ENCODE data around the gene FXR2. TPM values are rescaled to one million over a fixed set of nuclear protein-coding genes. Genes with fewer than 3 reads are reported as not detected.

FXR2 gene
- total and polyA plus RNA-seq, 2 donors (not counting 1 experiment from before 2014, with no cell fraction given): 22.0 to 46.6 TPM

DNA sequence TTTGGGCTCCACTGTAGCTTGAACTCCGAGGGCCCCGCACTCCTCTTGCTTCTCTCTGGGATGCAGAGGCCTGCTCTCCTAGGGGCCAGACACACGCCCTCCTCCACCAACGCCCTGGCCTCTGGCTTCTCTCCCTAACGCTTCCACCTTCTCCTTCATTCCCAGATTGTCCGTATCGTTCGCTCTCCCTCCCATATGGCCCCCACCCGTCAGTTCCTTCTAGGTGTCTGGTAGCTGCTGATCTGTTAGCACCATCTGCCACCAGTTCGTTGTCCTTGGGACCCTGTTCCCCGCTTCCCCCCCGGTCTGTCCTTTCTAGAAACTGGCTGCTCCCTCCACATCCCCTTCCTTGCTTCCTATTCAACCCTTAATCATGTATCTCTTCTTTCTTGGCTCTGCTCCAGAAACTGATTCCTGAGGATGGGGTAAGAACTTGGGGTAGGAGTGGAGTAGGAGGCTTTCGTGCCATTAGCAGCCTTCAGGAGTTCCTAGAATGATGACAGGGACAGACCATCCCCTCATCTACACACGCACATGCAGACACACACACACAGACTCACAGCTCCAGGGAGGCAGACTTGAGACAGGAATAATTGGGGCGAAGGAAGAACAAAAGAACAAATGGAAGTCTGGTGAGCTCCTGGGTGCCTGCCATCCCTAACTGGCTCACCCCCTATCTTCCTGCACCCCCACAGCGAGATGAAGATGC, 40.3 kb upstream of the FXR2 start:
- Histone ChIP-seq H3K36me3 (ENCODE audit: control insufficient read depth, insufficient read depth, low read length) (no peaks in the 10 kb centered on the region), H3K4me1 (ENCODE audit: control insufficient read depth, extremely low read depth, insufficient read depth, low read length) (peaks cover 2% of the 10 kb centered on the region), H3K4me3 (replicated peaks in 1 of 4; ENCODE audit: control extremely low read depth in 1 of 4, insufficient read depth in 1 of 4, low read depth in 3 of 4, low read length in 4 of 4) (no peak overlapping the region), H4K20me1 (ENCODE audit: control insufficient read depth, extremely low read depth, insufficient read depth, low read length) (no peaks in the 10 kb centered on the region), H2AFZ (ENCODE audit: low read length) (no peak overlapping the region), H3K4me2 (ENCODE audit: extremely low read depth, insufficient read depth, low read length) (no peak overlapping the region), H3K79me2 (ENCODE audit: control insufficient read depth, insufficient read depth, low read length) (no peaks in the 10 kb centered on the region), H3K9ac (ENCODE audit: insufficient read depth, low read length) (no peak overlapping the region), H3K27ac (ENCODE audit: insufficient read depth, low read length) (no peak overlapping the region), H3K27me3 (ENCODE audit: control insufficient read depth, insufficient read depth, low read length) (peaks cover 36% of the 10 kb centered on the region), H3K9me3 (ENCODE audit: control insufficient read depth, insufficient read depth, low read depth, low read length) (no peaks in the 10 kb centered on the region)
- DNase-seq (ENCODE audit: low read depth in 2 of 2): peak in 1 of 2 donors; percentile 22
- TF ChIP-seq, protein P1, sequence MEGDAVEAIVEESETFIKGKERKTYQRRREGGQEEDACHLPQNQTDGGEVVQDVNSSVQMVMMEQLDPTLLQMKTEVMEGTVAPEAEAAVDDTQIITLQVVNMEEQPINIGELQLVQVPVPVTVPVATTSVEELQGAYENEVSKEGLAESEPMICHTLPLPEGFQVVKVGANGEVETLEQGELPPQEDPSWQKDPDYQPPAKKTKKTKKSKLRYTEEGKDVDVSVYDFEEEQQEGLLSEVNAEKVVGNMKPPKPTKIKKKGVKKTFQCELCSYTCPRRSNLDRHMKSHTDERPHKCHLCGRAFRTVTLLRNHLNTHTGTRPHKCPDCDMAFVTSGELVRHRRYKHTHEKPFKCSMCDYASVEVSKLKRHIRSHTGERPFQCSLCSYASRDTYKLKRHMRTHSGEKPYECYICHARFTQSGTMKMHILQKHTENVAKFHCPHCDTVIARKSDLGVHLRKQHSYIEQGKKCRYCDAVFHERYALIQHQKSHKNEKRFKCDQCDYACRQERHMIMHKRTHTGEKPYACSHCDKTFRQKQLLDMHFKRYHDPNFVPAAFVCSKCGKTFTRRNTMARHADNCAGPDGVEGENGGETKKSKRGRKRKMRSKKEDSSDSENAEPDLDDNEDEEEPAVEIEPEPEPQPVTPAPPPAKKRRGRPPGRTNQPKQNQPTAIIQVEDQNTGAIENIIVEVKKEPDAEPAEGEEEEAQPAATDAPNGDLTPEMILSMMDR (conservative IDR thresholded peaks at IDR 0.05 in 1 of 2, IDR thresholded peaks at IDR 0.05 in 1 of 2; ENCODE audit: low read depth in 1 of 2, low read length in 2 of 2): no peak
- no peak for TF ChIP-seq EZH2 (IDR thresholded peaks at IDR 0.05; ENCODE audit: low read length, missing control alignments)

DNA sequence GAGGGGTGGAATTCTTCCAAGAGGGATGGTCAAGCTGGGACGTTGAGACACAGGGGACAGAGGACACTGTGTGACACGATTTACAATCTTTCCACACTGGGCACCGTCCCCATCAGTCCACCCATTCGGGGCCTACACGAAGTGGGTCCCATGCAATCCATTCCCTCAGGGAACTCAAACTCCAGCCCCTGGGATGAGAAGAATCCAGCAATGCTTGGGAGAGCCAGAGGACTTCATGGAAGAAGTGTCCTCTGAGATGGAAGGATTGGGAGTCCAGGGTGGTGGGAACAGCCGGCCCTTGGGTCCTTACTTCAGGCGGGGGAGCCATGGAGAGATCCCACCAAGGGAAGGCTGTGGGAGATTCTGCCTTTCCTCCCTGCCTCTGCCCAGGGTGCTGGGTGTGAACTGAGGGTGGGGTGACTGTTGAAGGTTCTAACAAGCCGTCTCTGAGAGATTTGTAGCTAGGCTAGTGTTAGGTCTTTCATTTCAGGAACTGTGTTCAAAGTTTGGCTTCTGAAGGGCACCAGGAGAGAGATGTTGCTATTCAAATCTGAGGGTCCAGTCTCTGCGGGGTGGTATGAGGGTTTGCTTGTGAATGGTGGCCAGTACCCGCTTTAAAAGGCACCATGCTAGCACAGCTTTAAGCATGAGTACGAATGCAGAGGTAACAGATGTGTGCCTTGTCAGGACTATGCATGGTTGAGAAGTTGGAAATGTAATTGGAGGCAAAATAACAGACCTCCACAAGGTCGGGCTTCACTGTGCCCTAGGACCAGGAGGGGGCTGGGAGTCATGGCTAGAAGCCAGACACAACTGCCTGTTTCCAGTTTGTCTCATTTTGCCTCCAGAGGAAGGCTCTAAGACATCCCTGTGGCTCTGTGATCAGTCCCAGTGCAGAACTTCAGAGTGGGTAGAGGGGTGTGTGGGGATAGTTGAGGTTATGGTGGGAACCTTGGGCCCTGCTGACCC, 38.0 kb upstream of the FXR2 start:
- peaks cover 39% of the 10 kb centered on the region for H3K27me3 ChIP-seq (ENCODE audit: control insufficient read depth, insufficient read depth, low read length)
- no peaks in the 10 kb centered on the region for H3K79me2 ChIP-seq (ENCODE audit: control insufficient read depth, insufficient read depth, low read length)
- no peak overlapping the region for H3K4me3 ChIP-seq (replicated peaks in 1 of 4; ENCODE audit: control extremely low read depth in 1 of 4, insufficient read depth in 1 of 4, low read depth in 3 of 4, low read length in 4 of 4)
- DNase-seq (ENCODE audit: low read depth in 2 of 2): no peak
- peaks cover 2% of the 10 kb centered on the region for H3K4me1 ChIP-seq (ENCODE audit: control insufficient read depth, extremely low read depth, insufficient read depth, low read length)
- no peaks in the 10 kb centered on the region for H3K36me3 ChIP-seq (ENCODE audit: control insufficient read depth, insufficient read depth, low read length)
- H4K20me1 ChIP-seq (ENCODE audit: control insufficient read depth, extremely low read depth, insufficient read depth, low read length): no peaks in the 10 kb centered on the region
- H2AFZ ChIP-seq (ENCODE audit: low read length): no peak overlapping the region
- no peak overlapping the region for H3K27ac ChIP-seq (ENCODE audit: insufficient read depth, low read length)
- no peak overlapping the region for H3K4me2 ChIP-seq (ENCODE audit: extremely low read depth, insufficient read depth, low read length)
- TF ChIP-seq, protein P1 (conservative IDR thresholded peaks at IDR 0.05 in 1 of 2, IDR thresholded peaks at IDR 0.05 in 1 of 2; ENCODE audit: low read depth in 1 of 2, low read length in 2 of 2): no peak
- peak; percentile 84 for TF ChIP-seq EZH2 (IDR thresholded peaks at IDR 0.05; ENCODE audit: low read length, missing control alignments)
- H3K9ac ChIP-seq (ENCODE audit: insufficient read depth, low read length): no peak overlapping the region
- H3K9me3 ChIP-seq (ENCODE audit: control insufficient read depth, insufficient read depth, low read depth, low read length): no peaks in the 10 kb centered on the region
